Neuronal stem cell (in vitro differentiated cells): ENCODE measurements around the gene MRNIP.
A peak's percentile ranks its signal among the peaks of the same experiment; 100 is the strongest.

Experiments
- DNase-seq: peaks from one replicate; pipeline ENCODE4 v3.0.0-alpha.2; 2013; ENCODE audit warnings: low spot score
- H2AFZ ChIP-seq: one replicate; pipeline ENCODE4 v1.6.1; 2013; ENCODE audit warnings: mild to moderate bottlenecking, low read length, inconsistent platforms
- H2AK5ac ChIP-seq: 2 replicates; pipeline ENCODE4 v1.6.1; 2013; ENCODE audit warnings: low read depth, mild to moderate bottlenecking, inconsistent platforms, low read length, moderate library complexity, mixed read lengths
- H2BK120ac ChIP-seq: 2 replicates; pipeline ENCODE4 v1.6.1; 2013; ENCODE audit warnings: low read depth, mild to moderate bottlenecking, inconsistent platforms, low read length, moderate library complexity, mixed read lengths
- H2BK12ac ChIP-seq: one replicate; pipeline ENCODE4 v1.6.1; 2013; ENCODE audit warnings: low read length, inconsistent platforms
- H2BK15ac ChIP-seq: 2 replicates; pipeline ENCODE4 v1.6.1; 2013; ENCODE audit warnings: mild to moderate bottlenecking, low read length, inconsistent platforms, mixed read lengths
- H2BK5ac ChIP-seq: one replicate; pipeline ENCODE4 v1.6.1; 2013; ENCODE audit warnings: inconsistent platforms, mild to moderate bottlenecking, low read length, moderate library complexity
- H3K14ac ChIP-seq: one replicate; pipeline ENCODE4 v1.6.1; 2013; ENCODE audit warnings: low read length, inconsistent platforms
- H3K18ac ChIP-seq: 2 replicates; pipeline ENCODE4 v1.6.1; 2013; ENCODE audit warnings: low read length, inconsistent platforms
- H3K23ac ChIP-seq: 2 replicates; pipeline ENCODE4 v1.6.1; 2013; ENCODE audit warnings: low read depth, mild to moderate bottlenecking, mixed read lengths, low read length, inconsistent platforms; ENCODE audit not compliant: poor library complexity
- H3K27ac ChIP-seq: replicated peaks from 3 replicates; pipeline ENCODE4 v1.5.1; 2013; ENCODE audit warnings: low read length, inconsistent platforms
- H3K27me3 ChIP-seq, 3 experiments: 2 replicates each; pipeline ENCODE4 v1.6.1; 2013; ENCODE audit warnings: low read length in 3 of 3, mild to moderate bottlenecking in 2 of 3, inconsistent platforms in 1 of 3, low read depth in 1 of 3, mixed read lengths in 1 of 3, moderate library complexity in 1 of 3; ENCODE audit not compliant: control insufficient read depth in 3 of 3, insufficient read depth in 3 of 3
- H3K36me3 ChIP-seq, 2 donors: replicated peaks in 1 of 2; 2 replicates each; pipeline ENCODE4 v1.6.1; 2013; ENCODE audit warnings: low read length in 2 of 2; ENCODE audit not compliant: control insufficient read depth in 2 of 2, insufficient read depth in 2 of 2
- H3K4ac ChIP-seq: 2 replicates; pipeline ENCODE4 v1.6.1; 2013; ENCODE audit warnings: inconsistent platforms, mild to moderate bottlenecking, low read length, moderate library complexity
- H3K4me1 ChIP-seq, 2 donors: 1 replicate in 1 of 2; 2 replicates in 1 of 2; pipeline ENCODE4 v1.6.1; 2013; ENCODE audit warnings: low read length in 2 of 2, low read depth in 1 of 2; ENCODE audit not compliant: control insufficient read depth in 2 of 2, insufficient read depth in 1 of 2
- H3K4me2 ChIP-seq: one replicate; pipeline ENCODE4 v1.6.1; 2013; ENCODE audit warnings: mild to moderate bottlenecking, low read length, inconsistent platforms; ENCODE audit not compliant: insufficient read depth, poor library complexity, severe bottlenecking
- H3K4me3 ChIP-seq, 2 donors: 2 replicates each; pipeline ENCODE4 v1.5.1; 2013; ENCODE audit warnings: low read length in 2 of 2, mild to moderate bottlenecking in 2 of 2, inconsistent platforms in 1 of 2, moderate library complexity in 1 of 2
- H3K79me1 ChIP-seq: one replicate; pipeline ENCODE4 v1.6.1; 2013; ENCODE audit warnings: low read depth, mild to moderate bottlenecking, inconsistent platforms, low read length, moderate library complexity
- H3K9ac ChIP-seq: one replicate; pipeline ENCODE4 v1.6.1; 2013; ENCODE audit warnings: mild to moderate bottlenecking, low read depth, low read length, inconsistent platforms; ENCODE audit not compliant: poor library complexity
- H3K9me3 ChIP-seq, 2 donors: replicated peaks in 1 of 2; 2 replicates each; pipeline versions ENCODE3 to v1.6.1; 2013; ENCODE audit warnings: low read length in 2 of 2, mild to moderate bottlenecking in 2 of 2, inconsistent platforms in 1 of 2, low read depth in 1 of 2, mixed read lengths in 1 of 2, moderate library complexity in 1 of 2; ENCODE audit not compliant: control insufficient read depth in 2 of 2, insufficient read depth in 1 of 2
- H4K8ac ChIP-seq: one replicate; pipeline ENCODE4 v1.6.1; 2013; ENCODE audit warnings: low read depth, mild to moderate bottlenecking, inconsistent platforms, low read length, moderate library complexity
- H4K91ac ChIP-seq: one replicate; pipeline ENCODE4 v1.6.1; 2013; ENCODE audit warnings: low read length, low read depth, mild to moderate bottlenecking, inconsistent platforms; ENCODE audit not compliant: poor library complexity
- WGBS, 2 donors: extraction: QIAGEN DNeasy Blood & Tissue Kit; methylation state at CpG; one replicate each; pipeline ENCODE4 v1.1.7; 2013; ENCODE audit warnings: missing lambda C conversion rate in 2 of 2, mixed read lengths in 1 of 2; ENCODE audit not compliant: insufficient read length in 2 of 2, insufficient replicate concordance in 1 of 2; ENCODE audit errors: extremely low coverage in 2 of 2; 5-methylcytosine and 5-hydroxymethylcytosine counted together

The MRNIP gene

GRCh38 chr5:179833709-179834070 lies 24.9 kb downstream of the MRNIP start:
- peaks cover 9% of the 10 kb centered on the region for H3K79me1 ChIP-seq
- no peak overlapping the region for H2BK5ac ChIP-seq
- H3K23ac ChIP-seq = peak overlapping the region; percentile 80
- no peak overlapping the region for H3K9ac ChIP-seq
- no peak overlapping the region for H3K18ac ChIP-seq
- no peak overlapping the region for H2BK15ac ChIP-seq
- H3K36me3 ChIP-seq = peaks cover 57 to 86% of the 10 kb centered on the region in 2 donors
- H3K4me2 ChIP-seq = no peak overlapping the region
- no peak overlapping the region for H4K91ac ChIP-seq
- no peak overlapping the region for H2BK120ac ChIP-seq
- peaks cover 10 to 14% of the 10 kb centered on the region in 2 donors for H3K9me3 ChIP-seq
- no peak overlapping the region for H2AK5ac ChIP-seq
- H2BK12ac ChIP-seq = no peak overlapping the region
- WGBS, 2 donors = no CpG with 5 or more reads among the region's 3 CpGs
- H3K14ac ChIP-seq = no peak overlapping the region
- H4K8ac ChIP-seq = no peak overlapping the region
- H3K4me3 ChIP-seq = no peak overlapping the region
- H3K27ac ChIP-seq = no peak overlapping the region
- H2AFZ ChIP-seq = no peak overlapping the region
- no peak for DNase-seq
- H3K4ac ChIP-seq = no peak overlapping the region
- H3K4me1 ChIP-seq = no peaks in the 10 kb centered on the region
- H3K27me3 ChIP-seq = no peaks in the 10 kb centered on the region

- Histone ChIP-seq H2BK120ac (no peak overlapping the region), H3K9me3 (peaks cover 10 to 15% of the 10 kb centered on the region in 2 donors), H3K36me3 (peaks cover 55 to 84% of the 10 kb centered on the region in 2 donors), H2AK5ac (peak overlapping the region; percentile 14), H2BK15ac (no peak overlapping the region), H2BK12ac (no peak overlapping the region), H3K4me3 (no peak overlapping the region), H3K4ac (no peak overlapping the region), H3K79me1 (peaks cover 9% of the 10 kb centered on the region), H2BK5ac (no peak overlapping the region), H4K8ac (no peak overlapping the region), H2AFZ (no peak overlapping the region), H3K18ac (no peak overlapping the region), H3K9ac (no peak overlapping the region), H3K27ac (no peak overlapping the region), H3K14ac (no peak overlapping the region), H3K27me3 (no peaks in the 10 kb centered on the region), H3K4me2 (peak overlapping the region; percentile 18), H3K23ac (peak overlapping the region; percentile 80), H3K4me1 (no peaks in the 10 kb centered on the region), H4K91ac (no peak overlapping the region)
- no peak for DNase-seq
- WGBS, 2 donors = no CpG with 5 or more reads among the region's 23 CpGs
Observed at GRCh38 chr5:179833056-179833708, 25.4 kb downstream of the MRNIP start.

- H2AFZ ChIP-seq = no peak overlapping the region
- DNase-seq = no peak
- H2BK12ac ChIP-seq = no peak overlapping the region
- H3K4me3 ChIP-seq = no peak overlapping the region
- no peak overlapping the region for H3K14ac ChIP-seq
- peaks cover 7% of the 10 kb centered on the region for H3K79me1 ChIP-seq
- H3K4me2 ChIP-seq = no peak overlapping the region
- H2BK120ac ChIP-seq = no peak overlapping the region
- peaks cover 10 to 15% of the 10 kb centered on the region in 2 donors for H3K9me3 ChIP-seq
- no peaks in the 10 kb centered on the region for H3K27me3 ChIP-seq
- H3K27ac ChIP-seq = no peak overlapping the region
- no peak overlapping the region for H4K8ac ChIP-seq
- H3K4me1 ChIP-seq = no peaks in the 10 kb centered on the region
- no peak overlapping the region for H2BK5ac ChIP-seq
- H4K91ac ChIP-seq = no peak overlapping the region
- H2BK15ac ChIP-seq = no peak overlapping the region
- no peak overlapping the region for H3K4ac ChIP-seq
- H3K36me3 ChIP-seq = peaks cover 47 to 84% of the 10 kb centered on the region in 2 donors
- no peak overlapping the region for H3K18ac ChIP-seq
- WGBS, 2 donors = no CpG with 5 or more reads among the region's 20 CpGs
- peak overlapping the region; percentile 87 for H3K23ac ChIP-seq
- H2AK5ac ChIP-seq = peak overlapping the region; percentile 75
- H3K9ac ChIP-seq = peak overlapping the region; percentile 25
Observed at GRCh38 chr5:179832039-179832745, 26.4 kb downstream of the MRNIP start.

GRCh38 chr5:179830818-179831468 lies 27.7 kb downstream of the MRNIP start:
- no peak overlapping the region for H3K14ac ChIP-seq
- H3K4me3 ChIP-seq = no peak overlapping the region
- H2BK15ac ChIP-seq = no peak overlapping the region
- H2BK12ac ChIP-seq = no peak overlapping the region
- H3K27me3 ChIP-seq = no peaks in the 10 kb centered on the region
- no peak overlapping the region for H3K9ac ChIP-seq
- H4K8ac ChIP-seq = no peak overlapping the region
- H3K9me3 ChIP-seq = peaks cover 8 to 15% of the 10 kb centered on the region in 2 donors
- H2AFZ ChIP-seq = no peak overlapping the region
- H3K36me3 ChIP-seq = peaks cover 36 to 84% of the 10 kb centered on the region in 2 donors
- peaks cover 7% of the 10 kb centered on the region for H3K79me1 ChIP-seq
- H2BK5ac ChIP-seq = no peak overlapping the region
- H3K4ac ChIP-seq = no peak overlapping the region
- H3K18ac ChIP-seq = no peak overlapping the region
- DNase-seq = no peak
- H3K4me1 ChIP-seq = no peaks in the 10 kb centered on the region
- WGBS, 2 donors = no CpG with 5 or more reads among the region's 7 CpGs
- no peak overlapping the region for H2BK120ac ChIP-seq
- no peak overlapping the region for H3K23ac ChIP-seq
- no peak overlapping the region for H3K27ac ChIP-seq
- H2AK5ac ChIP-seq = no peak overlapping the region
- no peak overlapping the region for H3K4me2 ChIP-seq
- no peak overlapping the region for H4K91ac ChIP-seq
